ENCODE measurements around the gene PCK1. TPM values are rescaled to one million over a fixed set of nuclear protein-coding genes. Genes with fewer than 3 reads are reported as not detected.

PCK1 gene
- total RNA-seq, 4 donors from 2014 or later: 0.56 to 3.4 (median 2.2) TPM

DNA sequence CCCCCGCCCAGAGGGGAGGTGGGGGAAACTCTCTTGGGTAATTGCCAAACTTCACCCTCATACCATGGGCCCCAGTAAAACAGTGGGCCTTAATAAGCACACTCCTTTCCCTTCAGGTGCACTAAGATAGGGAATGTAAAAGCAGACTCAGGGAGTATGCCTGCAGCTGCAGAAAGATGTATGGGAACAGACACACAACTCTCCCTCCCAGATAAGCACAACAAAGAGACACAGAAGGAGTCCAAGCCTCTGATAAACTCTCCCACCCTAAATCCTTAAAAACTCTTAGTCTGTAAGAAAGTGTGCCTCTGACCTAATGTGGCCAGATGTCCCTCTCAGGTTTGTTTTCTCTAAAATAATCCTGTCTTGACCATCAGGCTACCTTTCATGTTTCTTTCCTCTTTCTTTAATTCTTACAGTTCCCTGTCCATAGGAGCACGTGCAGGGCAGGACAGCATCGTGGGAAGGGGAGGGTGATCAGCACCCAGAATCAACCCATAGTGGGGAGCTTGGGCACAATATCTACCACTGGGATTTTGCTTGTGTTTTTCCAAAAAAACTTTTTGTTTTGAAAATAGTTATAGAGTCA is 24.7 kb upstream of the PCK1 start:
- Histone ChIP-seq H3K4me3 (replicated peaks in 1 of 3) (no peak overlapping the region), H3K9me3 (no peaks in the 10 kb centered on the region), H3K27me3 (no peaks in the 10 kb centered on the region), H3K4me1 (no peaks in the 10 kb centered on the region), H3K36me3 (no peaks in the 10 kb centered on the region), H3K27ac (no peak overlapping the region)
- TF ChIP-seq, protein P1, sequence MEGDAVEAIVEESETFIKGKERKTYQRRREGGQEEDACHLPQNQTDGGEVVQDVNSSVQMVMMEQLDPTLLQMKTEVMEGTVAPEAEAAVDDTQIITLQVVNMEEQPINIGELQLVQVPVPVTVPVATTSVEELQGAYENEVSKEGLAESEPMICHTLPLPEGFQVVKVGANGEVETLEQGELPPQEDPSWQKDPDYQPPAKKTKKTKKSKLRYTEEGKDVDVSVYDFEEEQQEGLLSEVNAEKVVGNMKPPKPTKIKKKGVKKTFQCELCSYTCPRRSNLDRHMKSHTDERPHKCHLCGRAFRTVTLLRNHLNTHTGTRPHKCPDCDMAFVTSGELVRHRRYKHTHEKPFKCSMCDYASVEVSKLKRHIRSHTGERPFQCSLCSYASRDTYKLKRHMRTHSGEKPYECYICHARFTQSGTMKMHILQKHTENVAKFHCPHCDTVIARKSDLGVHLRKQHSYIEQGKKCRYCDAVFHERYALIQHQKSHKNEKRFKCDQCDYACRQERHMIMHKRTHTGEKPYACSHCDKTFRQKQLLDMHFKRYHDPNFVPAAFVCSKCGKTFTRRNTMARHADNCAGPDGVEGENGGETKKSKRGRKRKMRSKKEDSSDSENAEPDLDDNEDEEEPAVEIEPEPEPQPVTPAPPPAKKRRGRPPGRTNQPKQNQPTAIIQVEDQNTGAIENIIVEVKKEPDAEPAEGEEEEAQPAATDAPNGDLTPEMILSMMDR (IDR thresholded peaks at IDR 0.05): no peak
- no peak for TF ChIP-seq POLR2A (IDR thresholded peaks at IDR 0.05)
- intact Hi-C loops (cut with DNase I): no loop called here
- WGBS, 2 donors: 70 to 81% methylated on average over 3 of the region's 3 CpGs
- no peak for DNase-seq

DNA sequence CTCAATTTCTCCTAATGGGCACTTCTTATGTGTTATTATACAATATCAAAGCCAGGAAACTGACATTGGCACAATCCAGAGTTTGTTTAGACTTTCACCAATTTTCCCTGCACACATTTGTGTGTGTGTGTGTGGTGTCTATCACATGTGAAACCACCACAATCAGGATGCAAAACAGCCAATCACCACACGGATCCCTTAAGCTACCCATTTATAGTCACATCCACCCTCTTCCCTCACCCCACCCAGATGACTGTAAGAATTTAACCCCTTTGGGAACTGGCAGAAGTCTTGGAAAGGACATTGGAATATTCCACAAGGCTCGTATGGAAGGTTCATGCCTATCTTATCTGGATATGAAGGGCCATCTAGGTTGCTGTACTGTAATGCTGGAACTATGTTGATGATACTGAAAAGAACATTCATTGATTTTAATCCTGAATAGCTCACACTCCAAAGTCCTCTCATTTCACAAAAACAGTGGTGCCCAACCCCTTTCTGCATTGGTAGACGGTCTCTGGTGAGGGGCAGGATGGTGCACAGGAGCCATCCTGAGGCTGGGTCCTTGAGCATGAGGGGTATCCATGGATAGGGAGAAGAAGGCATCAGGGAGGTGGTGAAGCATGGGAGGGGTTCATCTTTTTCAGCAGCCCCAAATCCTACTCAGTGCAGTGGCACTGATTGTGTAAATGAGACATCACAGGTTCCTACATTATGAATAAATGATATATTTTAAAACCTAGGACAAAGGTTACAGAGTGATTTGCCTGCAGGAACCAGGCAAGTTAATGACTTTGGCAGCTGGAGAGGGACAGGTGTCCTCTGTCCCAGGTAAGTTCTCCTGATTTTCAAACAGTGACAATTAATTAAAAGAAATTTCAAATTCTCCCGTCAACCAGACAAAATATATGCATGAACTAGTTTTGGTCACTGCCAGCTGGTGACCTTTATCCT is 23.9 kb upstream of the PCK1 start:
- no peak for DNase-seq
- intact Hi-C loops (cut with DNase I): no loop called here
- 83 to 84% methylated on average over 4 of the region's 4 CpGs for WGBS, 2 donors
- Histone ChIP-seq H3K27ac (no peak overlapping the region), H3K4me1 (no peaks in the 10 kb centered on the region), H3K36me3 (no peaks in the 10 kb centered on the region), H3K4me3 (replicated peaks in 1 of 3) (no peak overlapping the region), H3K9me3 (no peaks in the 10 kb centered on the region), H3K27me3 (no peaks in the 10 kb centered on the region)
- TF ChIP-seq POLR2A (IDR thresholded peaks at IDR 0.05): no peak
- TF ChIP-seq, protein P1 (IDR thresholded peaks at IDR 0.05): no peak

DNA sequence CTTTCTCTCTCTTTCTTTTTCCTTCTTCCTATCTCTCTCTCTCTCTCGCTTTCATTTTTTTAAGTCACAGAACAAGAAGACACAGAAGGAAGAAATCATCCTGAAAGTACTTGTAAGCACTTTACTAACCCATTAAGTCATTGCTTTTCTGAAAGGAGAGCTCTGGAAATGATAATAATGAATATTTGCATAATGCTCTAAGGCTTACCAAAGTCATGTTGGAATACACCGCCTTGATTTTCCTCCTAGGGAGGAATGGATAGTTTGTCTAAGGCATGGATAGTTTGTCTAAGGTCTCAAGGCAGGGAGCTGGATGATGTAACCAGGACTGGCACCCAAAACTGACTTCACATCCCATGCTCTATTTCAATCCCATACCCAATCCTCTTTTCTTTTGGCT is 23.1 kb upstream of the PCK1 start:
- Histone ChIP-seq H3K4me3 (replicated peaks in 1 of 3) (no peak overlapping the region), H3K27ac (no peak overlapping the region), H3K9me3 (no peaks in the 10 kb centered on the region), H3K36me3 (no peaks in the 10 kb centered on the region), H3K4me1 (no peaks in the 10 kb centered on the region), H3K27me3 (no peaks in the 10 kb centered on the region)
- 85 to 87% methylated on average over 2 of the region's 2 CpGs for WGBS, 2 donors
- TF ChIP-seq POLR2A (IDR thresholded peaks at IDR 0.05): no peak
- TF ChIP-seq, protein P1 (IDR thresholded peaks at IDR 0.05): no peak
- intact Hi-C loops (cut with DNase I): no loop called here
- DNase-seq: no peak

DNA sequence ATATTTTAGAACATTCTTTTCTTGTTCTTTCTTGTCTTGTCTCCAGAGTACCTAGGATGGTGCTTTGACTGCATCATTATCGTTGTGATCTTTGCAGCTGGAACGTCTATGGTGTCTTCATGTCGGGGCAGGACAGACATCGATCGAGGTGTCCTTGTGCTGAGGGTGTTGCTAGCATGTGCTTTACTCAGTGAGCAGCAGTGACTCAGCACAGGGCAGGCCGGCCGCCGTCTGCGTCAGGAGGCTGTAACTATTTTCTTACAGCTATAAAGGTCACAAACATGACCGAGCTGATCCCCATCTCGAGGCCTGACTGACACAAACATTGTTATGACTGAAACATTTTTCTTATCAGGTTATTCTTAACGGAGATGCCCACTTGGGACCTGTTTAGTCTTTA is 21.0 kb upstream of the PCK1 start:
- Histone ChIP-seq H3K4me3 (replicated peaks in 1 of 3) (no peak overlapping the region), H3K9me3 (no peaks in the 10 kb centered on the region), H3K27ac (no peak overlapping the region), H3K4me1 (no peaks in the 10 kb centered on the region), H3K27me3 (no peaks in the 10 kb centered on the region), H3K36me3 (no peaks in the 10 kb centered on the region)
- TF ChIP-seq POLR2A (IDR thresholded peaks at IDR 0.05): no peak
- TF ChIP-seq, protein P1 (IDR thresholded peaks at IDR 0.05): no peak
- 88 to 89% methylated on average over 12 of the region's 12 CpGs for WGBS, 2 donors
- intact Hi-C loops (cut with DNase I): no loop called here
- DNase-seq: no peak
